Karpas-422 (cell line): ENCODE measurements around the gene CCM2L. TPM values are rescaled to one million over a fixed set of nuclear protein-coding genes. Genes with fewer than 3 reads are reported as not detected.

Experiments
- DNase-seq: peaks from one replicate; pipeline ENCODE4 v3.0.0-alpha.2; 2015
- H2AFZ ChIP-seq: fragments of 200-600 bp; sonication (generic); 2 replicates; pipeline ENCODE4 v1.6.1; 2014; ENCODE audit warnings: antibody characterized with exemption, low read length, mixed read lengths
- H3K27ac ChIP-seq: fragments of 200-600 bp; sonication (generic); 2 replicates; pipeline ENCODE4 v1.5.1; 2014; ENCODE audit warnings: mild to moderate bottlenecking, low read length, moderate library complexity
- H3K27me3 ChIP-seq: fragments of 200-600 bp; sonication (generic); 2 replicates; pipeline ENCODE4 v1.6.1; 2014; ENCODE audit warnings: low read length, mixed read lengths
- H3K36me3 ChIP-seq: fragments of 200-600 bp; sonication (generic); 2 replicates; pipeline ENCODE4 v1.6.1; 2014; ENCODE audit warnings: low read length, mixed read lengths; ENCODE audit not compliant: insufficient read depth
- H3K4me1 ChIP-seq: fragments of 200-600 bp; sonication (generic); 2 replicates; pipeline ENCODE4 v1.6.1; 2014; ENCODE audit warnings: mild to moderate bottlenecking, low read length, mixed read lengths
- H3K4me2 ChIP-seq: fragments of 200-600 bp; sonication (generic); 2 replicates; pipeline ENCODE4 v1.6.1; 2014; ENCODE audit warnings: low read length, low read depth, mild to moderate bottlenecking; ENCODE audit not compliant: poor library complexity, severe bottlenecking
- H3K4me3 ChIP-seq: fragments of 200-600 bp; sonication (generic); 2 replicates; pipeline ENCODE4 v1.5.1; 2014; ENCODE audit warnings: mild to moderate bottlenecking, antibody characterized with exemption, low read length, mixed read lengths
- H3K79me2 ChIP-seq: fragments of 200-600 bp; sonication (generic); 2 replicates; pipeline ENCODE4 v1.6.1; 2014; ENCODE audit warnings: mild to moderate bottlenecking, low read length, mixed read lengths
- H3K9ac ChIP-seq: fragments of 200-600 bp; sonication (generic); 2 replicates; pipeline ENCODE4 v1.6.0; 2014; ENCODE audit warnings: low read length
- H3K9me2 ChIP-seq: fragments of 200-600 bp; sonication (generic), shearing (Covaris generic); replicated peaks from 2 replicates; pipeline ENCODE4 v1.6.0; 2014; ENCODE audit warnings: mild to moderate bottlenecking, low read length, moderate library complexity; ENCODE audit not compliant: insufficient read depth
- H3K9me3 ChIP-seq: fragments of 300-700, 200-600 bp; sonication (generic); 2 replicates; pipeline ENCODE4 v1.6.1; 2014; ENCODE audit warnings: low read length, mixed read lengths
- H4K20me1 ChIP-seq: fragments of 200-600 bp; sonication (generic); 2 replicates; pipeline ENCODE4 v1.6.1; 2014; ENCODE audit warnings: mild to moderate bottlenecking, antibody characterized with exemption, low read length, low read depth; ENCODE audit not compliant: insufficient read depth
- total RNA-seq: library from RNA; depleted of rRNA; stranded (reverse); fragments of >200 nt; shearing (Covaris generic); gene quantifications from 2 replicates; pipeline ENCODE4 v1.2.3, GENCODE V29; 2014; ENCODE audit warnings: low replicate concordance

The CCM2L gene
- total RNA-seq, 1 experiment from 2014 or later = 0.78 TPM

DNA sequence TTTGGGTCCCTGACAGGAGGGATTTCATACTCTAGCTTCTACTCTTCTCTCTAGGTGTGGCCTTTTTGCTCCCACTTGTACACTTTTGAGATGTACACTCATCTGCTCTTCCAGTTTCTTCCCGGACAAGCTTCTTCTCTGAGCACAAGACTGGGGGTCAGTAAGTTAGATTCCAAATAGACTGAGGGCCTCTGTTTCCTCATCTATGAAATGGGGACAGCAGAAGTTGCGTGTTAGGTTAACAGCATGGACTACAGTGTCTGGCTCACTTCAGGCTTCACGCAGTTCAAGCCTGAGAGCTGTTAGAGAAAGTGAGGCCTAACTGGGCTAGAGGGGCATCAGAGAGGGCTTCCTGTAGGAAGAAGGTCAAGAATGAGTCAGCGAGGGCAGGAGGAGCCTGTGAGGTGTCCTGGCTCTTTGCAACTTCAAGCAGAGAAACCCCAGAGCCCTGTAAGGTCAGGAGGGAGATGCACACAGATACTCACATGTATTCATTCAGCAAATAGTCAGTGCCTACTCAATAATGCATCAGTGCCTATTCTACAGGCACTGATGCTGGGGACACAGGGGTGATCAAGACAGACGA is 21.7 kb upstream of the CCM2L start:
- no peaks in the 10 kb centered on the region for H3K4me1 ChIP-seq
- H3K27me3 ChIP-seq = no peaks in the 10 kb centered on the region
- H3K4me2 ChIP-seq = no peak overlapping the region
- H3K9me2 ChIP-seq = no peaks in the 10 kb centered on the region
- H3K36me3 ChIP-seq = no peaks in the 10 kb centered on the region
- H3K4me3 ChIP-seq = no peak overlapping the region
- H3K9ac ChIP-seq = no peak overlapping the region
- H3K9me3 ChIP-seq = no peaks in the 10 kb centered on the region
- H2AFZ ChIP-seq = no peak overlapping the region
- no peaks in the 10 kb centered on the region for H4K20me1 ChIP-seq
- no peak for DNase-seq
- H3K79me2 ChIP-seq = no peaks in the 10 kb centered on the region
- H3K27ac ChIP-seq = no peak overlapping the region

DNA sequence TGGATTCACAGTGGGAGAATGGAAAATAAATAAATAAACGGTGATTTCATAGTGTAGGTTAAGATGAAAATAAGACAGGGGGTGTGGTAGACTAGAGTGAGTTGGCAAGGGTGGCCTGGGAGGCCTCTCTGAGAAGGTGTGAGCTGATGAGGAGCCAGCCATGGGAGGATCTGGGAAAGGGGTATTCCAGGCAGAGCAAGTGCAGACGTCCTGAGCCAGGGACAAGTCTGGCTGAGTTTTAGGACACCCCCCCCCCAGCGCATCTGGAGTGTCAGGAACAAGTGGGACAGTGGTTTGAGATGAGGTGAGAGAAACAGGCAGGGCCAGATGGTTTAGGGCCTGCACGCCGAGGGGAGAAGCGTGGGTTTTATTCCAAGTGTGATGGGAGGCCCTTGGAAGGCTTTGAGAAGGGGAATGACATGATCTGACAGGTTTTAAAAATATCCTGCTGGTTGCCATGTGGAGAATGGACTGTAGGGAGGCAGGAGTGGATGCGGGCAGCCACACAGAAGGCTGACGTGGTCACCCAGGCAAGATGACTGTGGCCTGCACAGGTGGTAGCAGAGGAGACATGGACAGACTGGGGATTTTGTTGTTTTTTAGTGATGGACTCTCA is 21.1 kb upstream of the CCM2L start:
- no peak for DNase-seq
- Histone ChIP-seq H3K4me2 (no peak overlapping the region), H3K9me3 (no peaks in the 10 kb centered on the region), H3K4me3 (no peak overlapping the region), H3K27ac (no peak overlapping the region), H4K20me1 (no peaks in the 10 kb centered on the region), H3K27me3 (no peaks in the 10 kb centered on the region), H2AFZ (no peak overlapping the region), H3K9ac (no peak overlapping the region), H3K79me2 (no peaks in the 10 kb centered on the region), H3K4me1 (no peaks in the 10 kb centered on the region), H3K9me2 (no peaks in the 10 kb centered on the region), H3K36me3 (no peaks in the 10 kb centered on the region)

DNA sequence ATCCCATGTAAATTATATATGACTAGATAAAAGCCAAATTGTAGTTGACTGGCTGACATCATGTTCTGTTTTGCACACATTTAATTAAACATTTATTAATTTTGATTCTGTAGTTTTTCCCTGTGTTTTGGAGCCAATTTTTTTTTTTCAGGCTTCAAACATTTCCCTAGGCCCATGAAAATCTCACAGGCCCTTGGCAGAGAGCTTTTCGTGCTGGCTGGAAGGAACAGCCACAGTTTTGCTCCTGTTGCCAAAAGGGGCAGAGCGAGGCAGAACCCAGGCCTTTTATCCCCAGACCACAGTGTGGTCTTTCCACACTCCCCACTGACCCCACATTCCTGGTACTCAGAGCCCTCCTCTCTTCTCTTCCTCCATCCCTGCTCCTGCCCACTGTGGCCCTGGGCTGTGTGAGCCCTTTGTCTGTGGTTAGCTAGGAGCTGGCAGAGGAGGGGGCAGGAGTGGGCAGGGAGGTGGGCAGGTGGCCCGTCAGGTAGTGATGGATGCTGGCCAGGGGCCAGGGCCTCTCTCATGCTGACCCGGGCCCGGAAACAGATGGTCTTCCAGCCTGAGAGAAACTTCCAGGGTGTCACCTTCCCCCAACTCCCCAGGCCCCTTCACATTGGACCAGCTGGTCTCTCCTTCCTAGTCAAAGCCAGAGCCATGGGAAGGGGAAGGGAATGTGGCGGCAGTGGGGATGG is 19.4 kb upstream of the CCM2L start:
- no peak overlapping the region for H3K4me3 ChIP-seq
- no peak overlapping the region for H3K9ac ChIP-seq
- H3K36me3 ChIP-seq = no peaks in the 10 kb centered on the region
- H3K4me2 ChIP-seq = no peak overlapping the region
- H3K4me1 ChIP-seq = no peaks in the 10 kb centered on the region
- H3K9me3 ChIP-seq = no peaks in the 10 kb centered on the region
- H3K79me2 ChIP-seq = no peaks in the 10 kb centered on the region
- H4K20me1 ChIP-seq = no peaks in the 10 kb centered on the region
- H3K27ac ChIP-seq = no peak overlapping the region
- no peak for DNase-seq
- H3K9me2 ChIP-seq = no peaks in the 10 kb centered on the region
- no peak overlapping the region for H2AFZ ChIP-seq
- H3K27me3 ChIP-seq = no peaks in the 10 kb centered on the region

- H3K9me3 ChIP-seq = no peaks in the 10 kb centered on the region
- H3K9me2 ChIP-seq = no peaks in the 10 kb centered on the region
- no peaks in the 10 kb centered on the region for H3K36me3 ChIP-seq
- H3K4me2 ChIP-seq = no peak overlapping the region
- no peaks in the 10 kb centered on the region for H3K27me3 ChIP-seq
- no peaks in the 10 kb centered on the region for H3K4me1 ChIP-seq
- H3K9ac ChIP-seq = no peak overlapping the region
- H4K20me1 ChIP-seq = no peaks in the 10 kb centered on the region
- no peak for DNase-seq
- no peak overlapping the region for H3K27ac ChIP-seq
- no peaks in the 10 kb centered on the region for H3K79me2 ChIP-seq
- no peak overlapping the region for H2AFZ ChIP-seq
- H3K4me3 ChIP-seq = no peak overlapping the region
Observed at GRCh38 chr20:31991339-31991705, 18.9 kb upstream of the CCM2L start.

DNA sequence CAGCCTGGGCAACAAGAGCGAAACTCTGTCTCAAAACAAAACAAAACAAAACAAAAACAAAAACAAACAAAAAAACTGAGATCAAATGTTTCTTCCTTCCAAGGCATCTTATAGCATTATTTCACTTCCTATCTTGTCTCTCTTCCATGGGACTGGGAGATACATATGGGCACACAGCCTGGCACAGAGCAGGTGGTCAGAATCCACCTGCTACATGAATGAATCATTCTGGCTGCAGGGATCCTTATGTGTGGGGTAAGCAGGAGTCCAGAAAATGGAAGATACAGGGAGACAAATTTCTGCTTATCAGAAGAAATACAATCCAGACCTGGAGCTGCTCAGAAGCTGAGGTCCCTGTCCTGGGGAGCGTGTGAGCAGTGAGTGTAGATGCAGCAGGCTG is 18.2 kb upstream of the CCM2L start:
- DNase-seq = no peak
- Histone ChIP-seq H3K9me3 (no peaks in the 10 kb centered on the region), H3K4me2 (no peak overlapping the region), H3K27me3 (no peaks in the 10 kb centered on the region), H3K4me1 (no peaks in the 10 kb centered on the region), H3K4me3 (no peak overlapping the region), H3K27ac (no peak overlapping the region), H3K9ac (no peak overlapping the region), H2AFZ (no peak overlapping the region), H3K36me3 (no peaks in the 10 kb centered on the region), H3K79me2 (no peaks in the 10 kb centered on the region), H4K20me1 (no peaks in the 10 kb centered on the region), H3K9me2 (no peaks in the 10 kb centered on the region)

- Histone ChIP-seq H3K79me2 (no peaks in the 10 kb centered on the region), H2AFZ (no peak overlapping the region), H3K9ac (no peak overlapping the region), H3K27me3 (no peaks in the 10 kb centered on the region), H4K20me1 (no peaks in the 10 kb centered on the region), H3K9me3 (no peaks in the 10 kb centered on the region), H3K27ac (no peak overlapping the region), H3K4me1 (no peaks in the 10 kb centered on the region), H3K9me2 (no peaks in the 10 kb centered on the region), H3K4me2 (no peak overlapping the region), H3K4me3 (no peak overlapping the region), H3K36me3 (no peaks in the 10 kb centered on the region)
- DNase-seq = no peak
Observed at GRCh38 chr20:31996996-31997395, 13.2 kb upstream of the CCM2L start.

DNA sequence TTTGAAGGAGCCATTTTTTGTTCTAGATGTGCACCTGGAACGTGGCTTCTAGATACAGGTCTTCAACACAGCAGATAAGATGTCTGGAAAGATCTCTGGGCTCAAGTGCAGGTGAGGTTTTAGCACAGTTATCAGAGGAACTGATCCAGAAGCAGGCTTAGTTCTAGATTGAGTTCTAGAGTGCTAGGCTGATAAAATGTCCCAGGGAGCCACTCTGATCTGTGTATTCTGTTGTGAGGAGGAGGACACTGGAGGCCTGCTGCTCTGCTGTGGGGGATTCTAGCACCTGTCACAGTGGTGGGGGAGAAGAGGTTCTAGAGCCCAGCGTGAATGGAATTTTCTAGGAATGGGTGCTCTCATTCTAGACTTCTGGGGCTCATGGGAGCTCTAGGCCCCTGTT is 12.0 kb upstream of the CCM2L start:
- no peak overlapping the region for H3K4me3 ChIP-seq
- no peaks in the 10 kb centered on the region for H3K79me2 ChIP-seq
- no peaks in the 10 kb centered on the region for H3K4me1 ChIP-seq
- no peaks in the 10 kb centered on the region for H3K36me3 ChIP-seq
- no peaks in the 10 kb centered on the region for H3K9me3 ChIP-seq
- no peak overlapping the region for H3K9ac ChIP-seq
- H3K9me2 ChIP-seq = no peaks in the 10 kb centered on the region
- H4K20me1 ChIP-seq = no peaks in the 10 kb centered on the region
- no peak overlapping the region for H3K4me2 ChIP-seq
- no peak overlapping the region for H2AFZ ChIP-seq
- H3K27ac ChIP-seq = no peak overlapping the region
- no peaks in the 10 kb centered on the region for H3K27me3 ChIP-seq
- no peak for DNase-seq

DNA sequence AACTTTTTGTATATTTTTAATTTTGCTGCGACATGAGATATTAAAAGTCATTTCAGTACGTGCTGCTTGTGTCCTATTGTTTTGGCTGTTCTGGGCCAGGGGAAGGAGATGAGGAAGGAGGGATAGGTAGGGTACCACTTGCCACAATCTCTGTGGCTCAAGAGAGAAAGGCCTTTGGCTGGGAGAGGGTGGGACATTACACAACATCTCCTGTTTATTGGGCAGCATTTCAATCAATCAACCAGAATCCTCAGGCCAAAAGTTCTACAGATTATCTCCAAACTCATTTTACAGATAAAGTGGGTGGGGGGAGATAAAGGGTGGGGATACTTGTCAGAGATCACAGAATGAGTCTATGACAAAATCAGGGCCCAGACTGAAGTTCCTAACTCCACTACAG is 6.9 kb upstream of the CCM2L start:
- Histone ChIP-seq H3K27ac (no peak overlapping the region), H3K4me2 (no peak overlapping the region), H3K79me2 (no peaks in the 10 kb centered on the region), H3K4me1 (no peaks in the 10 kb centered on the region), H3K9ac (no peak overlapping the region), H2AFZ (no peak overlapping the region), H3K9me3 (no peaks in the 10 kb centered on the region), H3K9me2 (no peaks in the 10 kb centered on the region), H3K36me3 (no peaks in the 10 kb centered on the region), H3K4me3 (no peak overlapping the region), H3K27me3 (no peaks in the 10 kb centered on the region), H4K20me1 (no peaks in the 10 kb centered on the region)
- no peak for DNase-seq
